ENCODE measurements around the gene ECHS1. TPM values are rescaled to one million over a fixed set of nuclear protein-coding genes. Genes with fewer than 3 reads are reported as not detected.

The ECHS1 gene
- polyA plus RNA-seq, 1 donor from 2014 or later: 122 TPM

GRCh38 chr10:133362846-133363245 lies 10.3 kb downstream of the ECHS1 start:
- Histone ChIP-seq H4K20me1 (ENCODE audit: insufficient read depth) (no peaks in the 10 kb centered on the region), H2AFZ (ENCODE audit: low read depth, low read length) (no peak overlapping the region), H3K36me3 (ENCODE audit: insufficient read depth, low read length) (no peaks in the 10 kb centered on the region), H3K27ac (ENCODE audit: low read length) (no peak overlapping the region), H3K4me3 (ENCODE audit: low read length) (no peak overlapping the region), H3K9ac (ENCODE audit: low read length) (no peak overlapping the region), H3K4me2 (ENCODE audit: low read length) (no peak overlapping the region), H3K27me3 (ENCODE audit: insufficient read depth, low read depth, low read length) (no peaks in the 10 kb centered on the region), H3F3A (ENCODE audit: insufficient read depth, low read length, poor library complexity, severe bottlenecking) (no peaks in the 10 kb centered on the region), H3K9me3 (ENCODE audit: low read length) (peaks cover 2% of the 10 kb centered on the region), H3K9me2 (ENCODE audit: insufficient read depth, low read length) (no peaks in the 10 kb centered on the region), H3K79me2 (replicated peaks; ENCODE audit: insufficient read depth, low read length) (no peaks in the 10 kb centered on the region)
- TF ChIP-seq REST (IDR thresholded peaks at IDR 0.05; ENCODE audit: borderline replicate concordance): no peak
- no peak for TF ChIP-seq EZH2 (IDR thresholded peaks at IDR 0.05; ENCODE audit: borderline replicate concordance, insufficient read depth, low read length, poor library complexity, severe bottlenecking)
- no peak for TF ChIP-seq CTCF (IDR thresholded peaks at IDR 0.05; ENCODE audit: poor library complexity, severe bottlenecking)
- no peak for TF ChIP-seq POLR2AphosphoS5 (IDR thresholded peaks at IDR 0.05)
- TF ChIP-seq SMC3 (conservative IDR thresholded peaks at IDR 0.05; ENCODE audit: poor library complexity): no peak
- no peak for TF ChIP-seq MXI1 (conservative IDR thresholded peaks at IDR 0.05; ENCODE audit: poor library complexity, severe bottlenecking)
- TF ChIP-seq EP300 (conservative IDR thresholded peaks at IDR 0.05; ENCODE audit: poor library complexity, severe bottlenecking): no peak

- no peaks in the 10 kb centered on the region for H4K20me1 ChIP-seq (ENCODE audit: insufficient read depth)
- H3F3A ChIP-seq (ENCODE audit: insufficient read depth, low read length, poor library complexity, severe bottlenecking): no peaks in the 10 kb centered on the region
- TF ChIP-seq SMC3 (conservative IDR thresholded peaks at IDR 0.05; ENCODE audit: poor library complexity) (no peak), EP300 (conservative IDR thresholded peaks at IDR 0.05; ENCODE audit: poor library complexity, severe bottlenecking) (no peak), EZH2 (IDR thresholded peaks at IDR 0.05; ENCODE audit: borderline replicate concordance, insufficient read depth, low read length, poor library complexity, severe bottlenecking) (no peak), MXI1 (conservative IDR thresholded peaks at IDR 0.05; ENCODE audit: poor library complexity, severe bottlenecking) (no peak)
Observed at GRCh38 chr10:133361773-133362441, 11.2 kb downstream of the ECHS1 start.

More at GRCh38 chr10:133361773-133362441, 11.2 kb downstream of the ECHS1 start:
- no peak overlapping the region for H3K4me2 ChIP-seq (ENCODE audit: low read length)
- H3K79me2 ChIP-seq (replicated peaks; ENCODE audit: insufficient read depth, low read length): no peaks in the 10 kb centered on the region
- peaks cover 2% of the 10 kb centered on the region for H3K9me3 ChIP-seq (ENCODE audit: low read length)
- no peak overlapping the region for H3K9ac ChIP-seq (ENCODE audit: low read length)
- H3K4me3 ChIP-seq (ENCODE audit: low read length): no peak overlapping the region
- H3K27ac ChIP-seq (ENCODE audit: low read length): no peak overlapping the region
- no peaks in the 10 kb centered on the region for H3K36me3 ChIP-seq (ENCODE audit: insufficient read depth, low read length)
- H3K27me3 ChIP-seq (ENCODE audit: insufficient read depth, low read depth, low read length): no peaks in the 10 kb centered on the region
- no peak overlapping the region for H2AFZ ChIP-seq (ENCODE audit: low read depth, low read length)
- no peaks in the 10 kb centered on the region for H3K9me2 ChIP-seq (ENCODE audit: insufficient read depth, low read length)

Measured in neural cell (in vitro differentiated cells).